Stimulated activated CD8-positive, alpha-beta memory T cell treated with anti-CD3 and anti-CD28 coated beads, Interleukin-12 subunit alpha, Interleukin-12 subunit beta, amount 100 ng/mL, for 4 hours (primary cell): ENCODE measurements around the gene SCCPDH.

Source experiments
- DNase-seq: peaks from one replicate; pipeline ENCODE4 v3.0.0-alpha.2; 2020; ENCODE audit warnings: low read depth

The SCCPDH gene

GRCh38 chr1:246786606-246787238 is 62.5 kb downstream of the SCCPDH start:
- DNase-seq = no peak

GRCh38 chr1:246787781-246788513 is 63.7 kb downstream of the SCCPDH start:
- no peak for DNase-seq

GRCh38 chr1:246788895-246789338 is 64.7 kb downstream of the SCCPDH start:
- DNase-seq = no peak

GRCh38 chr1:246789454-246790339 is 65.5 kb downstream of the SCCPDH start:
- DNase-seq = no peak

GRCh38 chr1:246790364-246790763 is 66.2 kb downstream of the SCCPDH start:
- DNase-seq = no peak

- DNase-seq = no peak
Observed at GRCh38 chr1:246790833-246791232, 66.6 kb downstream of the SCCPDH start.

GRCh38 chr1:246791303-246791918 is 67.2 kb downstream of the SCCPDH start:
- DNase-seq = no peak

GRCh38 chr1:246792603-246793002 is 68.4 kb downstream of the SCCPDH start:
- DNase-seq = no peak

GRCh38 chr1:246793356-246793896 is 69.2 kb downstream of the SCCPDH start:
- DNase-seq = no peak

GRCh38 chr1:246794048-246794827 is 70.0 kb downstream of the SCCPDH start:
- DNase-seq = no peak

GRCh38 chr1:246794828-246795671 is 70.8 kb downstream of the SCCPDH start:
- DNase-seq = no peak

- DNase-seq = no peak
Observed at GRCh38 chr1:246795906-246796694, 71.9 kb downstream of the SCCPDH start.

GRCh38 chr1:246797157-246797556 is 72.9 kb downstream of the SCCPDH start:
- DNase-seq = no peak

GRCh38 chr1:246797597-246797996 is 73.4 kb downstream of the SCCPDH start:
- no peak for DNase-seq

- no peak for DNase-seq
Observed at GRCh38 chr1:246798107-246798506, 73.9 kb downstream of the SCCPDH start.

GRCh38 chr1:246798606-246799496 is 74.6 kb downstream of the SCCPDH start:
- DNase-seq = no peak

GRCh38 chr1:246800356-246800755 is 76.1 kb downstream of the SCCPDH start:
- DNase-seq = no peak

- DNase-seq = no peak
Observed at GRCh38 chr1:246800756-246801155, 76.5 kb downstream of the SCCPDH start.
